SKM-1 treated with dmso at 0.1 percent for 144 hours (cell line): ENCODE data around the gene GPR142.

Source experiments
- DNase-seq: peaks from one replicate; lab custom pipeline; 2025; ENCODE audit not compliant: unreplicated experiment; lab: John Stamatoyannopoulos, UW

GPR142 gene

GRCh38 chr17:74369665-74370490 lies 2.6 kb downstream of the GPR142 start:
- DNase-seq = no peak

GRCh38 chr17:74371653-74372147 lies 4.4 kb downstream of the GPR142 start:
- DNase-seq = no peak

GRCh38 chr17:74372426-74372825 lies 5.1 kb downstream of the GPR142 start:
- no peak for DNase-seq

GRCh38 chr17:74373838-74374606 lies 6.7 kb downstream of the GPR142 start:
- DNase-seq = no peak

- DNase-seq = no peak
These were observed 7.6 kb downstream of the GPR142 start for GRCh38 chr17:74374858-74375257.

- peak; percentile 78 for DNase-seq
These were observed 12.3 kb downstream of the GPR142 start for GRCh38 chr17:74379495-74380085.

GRCh38 chr17:74380086-74380958 lies 13.0 kb downstream of the GPR142 start:
- DNase-seq = peak; percentile 34

- no peak for DNase-seq
These were observed 13.9 kb downstream of the GPR142 start for GRCh38 chr17:74380959-74381808.

- peak; percentile 28 for DNase-seq
These were observed 15.8 kb downstream of the GPR142 start for GRCh38 chr17:74383141-74383540.

GRCh38 chr17:74385201-74385600 lies 17.9 kb downstream of the GPR142 start:
- DNase-seq = no peak

GRCh38 chr17:74386386-74386785 lies 19.1 kb downstream of the GPR142 start:
- DNase-seq = no peak

GRCh38 chr17:74387365-74388218 lies 20.3 kb downstream of the GPR142 start:
- no peak for DNase-seq

- DNase-seq = peak; percentile 17
These were observed 21.9 kb downstream of the GPR142 start for GRCh38 chr17:74389084-74389753.

- no peak for DNase-seq
These were observed 22.8 kb downstream of the GPR142 start for GRCh38 chr17:74389937-74390679.

GRCh38 chr17:74390680-74391653 lies 23.7 kb downstream of the GPR142 start:
- DNase-seq = no peak

- peak; percentile 81 for DNase-seq
These were observed 24.5 kb downstream of the GPR142 start for GRCh38 chr17:74391771-74392170.
